Activated gamma-delta T cell (primary cell): ENCODE measurements around the gene RBM8A.

ENCODE experiments used
- DNase-seq: peaks from one replicate; lab custom pipeline; 2025; lab: John Stamatoyannopoulos, UW
- total RNA-seq, 2 donors: gene quantifications; one replicate each; lab custom pipeline; 2026; lab: John Stamatoyannopoulos, UW

The RBM8A gene
- total RNA-seq, result 70.5 to 80.5 reads per million in 2 donors

DNA sequence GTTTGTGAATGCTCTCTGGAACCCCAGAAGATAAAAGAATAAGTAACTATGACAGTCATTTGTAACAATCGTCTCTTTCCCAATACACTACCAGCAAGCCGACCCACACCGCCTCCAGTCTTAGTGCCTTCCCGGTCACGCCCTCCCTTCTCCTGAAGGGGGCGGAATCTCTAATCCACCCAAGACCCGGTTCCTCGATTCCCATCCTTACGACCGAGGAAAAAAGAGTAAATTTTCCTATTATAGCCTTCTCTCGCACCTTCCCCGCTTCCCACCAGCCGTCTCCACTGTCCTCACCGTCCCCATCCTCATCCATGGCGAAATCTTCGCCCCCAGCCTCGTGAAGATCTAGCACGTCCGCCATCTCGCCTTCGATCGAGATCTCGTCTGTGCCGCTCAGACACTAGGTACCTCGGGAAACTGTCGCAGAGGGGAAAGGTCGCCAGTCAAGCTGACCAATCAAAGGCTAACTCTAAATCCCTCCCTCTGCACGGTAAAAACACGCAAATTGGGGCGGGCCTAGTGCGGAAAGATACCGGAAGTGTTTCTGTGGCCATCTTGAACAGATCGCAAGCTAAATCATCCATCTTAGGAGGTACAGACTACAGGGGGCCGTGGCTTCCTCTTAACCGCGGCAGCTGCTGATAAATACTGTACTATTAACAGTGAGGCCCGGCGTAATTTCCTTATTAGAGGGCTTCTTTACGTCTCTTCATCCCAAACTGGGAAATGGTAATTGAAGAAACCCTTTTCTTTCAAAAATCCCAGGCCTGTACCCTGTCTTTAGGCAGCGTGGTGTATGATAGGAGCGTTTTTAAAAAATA lies at the start of gene RBM8A:
RBM8A (minus strand) TSS at position 422 of the 824 bp plus-strand sequence; CDS start at position 364, 58 bp downstream.
- no peak for DNase-seq

DNA sequence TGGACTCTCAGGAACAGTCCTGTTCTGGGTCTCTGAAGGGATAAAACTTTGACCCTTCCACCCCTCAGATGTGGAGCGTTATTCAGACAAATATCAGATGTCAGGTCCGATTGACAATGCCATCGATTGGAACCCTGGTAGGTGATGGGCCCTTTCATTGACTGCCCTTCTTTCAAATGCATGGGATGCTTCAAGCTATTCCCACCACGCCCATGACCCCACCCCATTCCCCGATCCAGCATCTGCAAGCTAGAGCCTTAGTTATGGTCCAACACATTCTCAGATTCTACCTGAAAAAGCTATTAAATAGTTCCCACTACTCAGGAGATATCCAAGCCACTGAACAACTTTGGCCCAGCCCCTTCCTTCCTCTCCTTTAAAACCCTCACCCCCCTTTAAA lies 49.7 kb upstream of the RBM8A start:
- no peak for DNase-seq

DNA sequence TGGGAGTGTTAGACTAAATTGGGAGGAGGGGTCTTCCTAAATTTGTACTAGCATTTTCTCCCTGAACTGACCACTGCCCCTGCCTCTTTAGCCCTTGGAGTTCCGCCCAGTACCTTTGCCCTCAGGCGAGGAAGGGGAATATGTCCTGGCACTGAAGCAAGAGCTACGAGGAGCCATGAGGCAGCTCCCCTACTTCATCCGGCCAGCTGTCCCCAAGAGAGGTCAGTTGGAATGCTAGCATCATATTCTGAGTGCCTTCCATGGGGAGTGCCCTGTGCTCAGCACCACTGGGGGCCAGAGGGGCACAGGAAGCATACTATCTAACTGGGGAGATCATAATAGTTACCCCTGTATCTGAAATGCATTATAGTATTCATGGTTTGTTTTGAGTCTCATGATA lies 47.9 kb upstream of the RBM8A start:
- no peak for DNase-seq

DNA sequence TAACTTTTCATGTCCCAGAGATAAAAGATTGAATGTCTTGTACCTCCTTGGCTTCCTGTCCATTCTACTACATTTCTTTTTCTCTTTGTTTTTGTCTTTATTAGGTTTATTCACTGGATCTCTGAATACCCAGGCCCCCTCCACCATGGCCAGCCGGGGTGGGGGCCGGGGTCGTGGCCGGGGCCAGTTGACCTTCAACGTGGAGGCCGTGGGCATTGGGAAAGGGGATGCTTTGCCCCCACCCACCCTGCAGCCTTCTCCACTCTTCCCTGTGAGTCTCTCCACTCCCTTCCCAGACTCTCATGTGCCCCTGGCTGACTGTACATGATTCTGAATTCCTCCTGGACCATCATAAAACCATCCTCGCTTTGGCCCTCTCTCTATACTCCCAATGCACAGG lies 47.4 kb upstream of the RBM8A start:
- DNase-seq, result no peak

DNA sequence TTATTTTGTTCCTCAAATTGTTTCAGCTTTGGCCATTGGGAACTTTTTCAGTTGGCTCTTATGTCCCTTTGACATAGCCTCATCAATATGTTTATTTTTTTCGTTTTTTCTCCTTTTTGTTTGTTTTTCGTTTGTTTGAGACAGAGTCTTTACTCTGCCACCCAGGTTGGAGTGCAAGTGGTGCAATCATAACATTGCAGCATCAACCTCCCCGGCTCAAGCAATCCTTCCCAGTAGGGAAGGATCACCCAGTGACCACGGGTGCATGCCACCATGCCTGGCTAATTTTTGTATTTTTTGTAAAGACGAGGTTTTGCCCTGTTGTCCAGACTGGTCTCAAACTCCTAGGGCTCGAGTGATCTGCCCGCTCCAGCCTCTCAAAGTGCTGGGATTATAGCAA lies 45.3 kb upstream of the RBM8A start:
- DNase-seq, result no peak

DNA sequence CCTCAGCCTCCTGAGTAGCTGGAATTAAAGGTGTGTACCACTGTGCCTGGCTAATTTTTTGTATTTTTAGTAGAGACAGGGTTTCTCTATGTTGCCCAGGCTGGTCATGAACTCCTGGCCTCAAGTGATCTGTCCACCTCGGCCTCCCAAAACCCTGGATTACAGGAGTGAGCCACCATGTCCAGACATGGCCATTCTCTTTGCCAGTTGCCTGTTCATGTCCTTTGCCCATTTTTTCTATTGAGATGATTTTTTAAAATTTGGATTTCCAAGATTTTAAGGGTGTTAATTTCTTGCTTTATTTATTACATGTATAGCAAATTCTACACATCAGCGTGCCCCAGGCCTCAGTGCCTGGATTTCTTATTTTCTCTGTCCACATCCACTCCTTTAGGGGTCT lies 40.0 kb upstream of the RBM8A start:
- DNase-seq, result no peak

DNA sequence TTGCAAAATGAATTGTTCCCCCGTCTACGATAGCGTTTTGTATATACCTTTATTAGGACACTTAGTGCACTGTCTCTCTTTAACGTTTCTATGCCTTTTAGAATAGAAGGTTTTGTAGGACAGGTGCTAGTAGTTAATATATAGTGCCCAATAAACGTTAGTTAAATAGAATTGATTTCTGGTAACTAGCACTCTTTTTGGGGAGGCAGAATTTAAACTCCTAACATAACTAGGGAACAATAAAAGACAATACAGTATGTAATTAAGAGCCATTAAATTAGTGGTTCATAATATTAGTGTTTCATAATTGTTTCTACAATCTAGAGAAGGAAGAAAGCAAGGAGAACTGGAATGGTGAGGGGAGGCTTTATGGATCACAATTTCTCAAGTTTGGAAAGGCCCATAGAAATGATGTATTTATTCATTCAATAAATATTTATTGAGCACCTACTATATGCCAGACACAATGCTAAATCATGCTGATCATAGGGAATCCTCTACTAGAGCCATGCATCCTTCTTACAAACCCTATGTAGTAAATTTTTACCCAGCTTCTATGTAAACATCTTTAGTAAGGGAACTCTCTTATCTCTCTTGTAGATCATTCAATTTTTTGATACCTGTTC lies 37.9 kb upstream of the RBM8A start:
- no peak for DNase-seq

DNA sequence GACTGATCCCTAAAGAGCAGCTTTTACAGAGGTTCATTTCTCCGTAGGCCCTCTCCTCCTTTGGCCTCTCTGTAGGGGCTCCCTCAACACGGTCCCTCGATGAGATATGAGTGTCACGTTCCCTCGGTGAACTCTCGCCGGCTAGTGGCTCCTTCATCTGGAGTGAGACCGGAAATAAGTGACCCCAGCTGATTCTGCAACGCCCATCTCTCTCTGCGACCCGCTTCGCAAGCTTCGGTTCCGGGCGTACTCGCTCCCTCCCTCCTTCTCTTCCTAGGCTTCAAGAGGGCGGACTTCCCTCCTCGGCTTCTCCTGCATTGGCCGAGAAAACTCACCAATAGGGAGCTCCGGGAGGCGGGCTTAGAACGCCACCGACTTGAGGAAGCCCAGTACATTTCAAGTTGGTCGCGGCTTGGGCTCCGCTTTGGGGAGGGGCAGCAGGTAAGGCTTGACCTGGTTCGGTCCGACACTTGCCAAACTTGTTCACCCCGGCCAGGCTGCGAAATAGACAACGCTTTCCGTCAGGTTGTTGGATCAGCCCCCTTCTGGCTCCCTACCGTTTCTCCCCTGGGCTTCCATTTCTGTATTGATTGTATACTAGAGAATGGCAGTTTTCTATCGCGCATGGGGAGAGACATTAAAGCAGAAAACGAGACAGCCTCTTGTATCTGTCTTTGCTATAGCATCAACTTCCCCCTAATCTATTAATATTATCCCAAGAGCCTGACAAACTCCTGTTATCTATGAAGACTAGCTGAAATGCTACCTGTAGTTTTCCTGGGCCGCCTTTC lies 37.2 kb upstream of the RBM8A start, which contains the start of the genes ANKRD34A and POLR3GL:
ANKRD34A (minus strand) TSS at position 248 of the 791 bp plus-strand sequence. CDS start 2,816 bp downstream, outside the sequence.
POLR3GL (plus strand) TSS at position 363 of the 791 bp plus-strand sequence. CDS start 10,176 bp downstream, outside the sequence.
- peak; percentile 39 for DNase-seq

DNA sequence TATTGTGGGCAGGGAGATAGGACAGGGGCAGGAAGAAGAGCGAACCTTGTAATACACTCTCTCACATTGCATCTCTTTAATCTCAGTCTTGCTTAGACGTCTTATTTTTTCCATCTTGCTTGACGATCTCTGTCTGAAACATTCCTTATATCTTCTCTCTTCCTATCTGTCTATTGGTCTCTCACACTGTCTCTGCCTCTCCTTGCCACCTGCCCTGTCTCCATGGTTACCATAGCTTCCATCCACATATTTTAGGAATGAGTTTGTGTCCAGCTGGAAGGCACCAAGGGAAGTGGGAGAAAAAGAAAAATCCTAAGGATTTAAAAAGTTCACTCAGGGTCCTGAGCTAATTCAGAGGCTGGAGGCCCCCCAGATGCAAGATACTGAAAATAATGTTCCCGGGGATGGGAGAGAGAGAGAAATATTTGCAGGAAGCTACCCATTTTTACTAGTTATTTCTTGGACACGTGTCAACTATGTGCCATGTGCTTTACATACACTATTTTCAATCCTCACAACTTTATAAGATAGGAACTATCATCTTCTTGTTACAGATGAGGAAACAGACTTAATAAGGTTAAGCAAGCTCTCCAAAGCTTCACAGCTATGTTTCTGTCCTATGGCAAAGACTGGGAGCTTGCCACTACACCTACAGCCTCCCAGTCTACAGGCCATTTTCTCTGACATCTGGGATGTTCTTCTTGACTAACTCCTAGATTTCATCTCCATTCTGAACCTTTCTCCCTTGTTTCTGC lies 36.2 kb upstream of the RBM8A start:
- DNase-seq, result no peak

DNA sequence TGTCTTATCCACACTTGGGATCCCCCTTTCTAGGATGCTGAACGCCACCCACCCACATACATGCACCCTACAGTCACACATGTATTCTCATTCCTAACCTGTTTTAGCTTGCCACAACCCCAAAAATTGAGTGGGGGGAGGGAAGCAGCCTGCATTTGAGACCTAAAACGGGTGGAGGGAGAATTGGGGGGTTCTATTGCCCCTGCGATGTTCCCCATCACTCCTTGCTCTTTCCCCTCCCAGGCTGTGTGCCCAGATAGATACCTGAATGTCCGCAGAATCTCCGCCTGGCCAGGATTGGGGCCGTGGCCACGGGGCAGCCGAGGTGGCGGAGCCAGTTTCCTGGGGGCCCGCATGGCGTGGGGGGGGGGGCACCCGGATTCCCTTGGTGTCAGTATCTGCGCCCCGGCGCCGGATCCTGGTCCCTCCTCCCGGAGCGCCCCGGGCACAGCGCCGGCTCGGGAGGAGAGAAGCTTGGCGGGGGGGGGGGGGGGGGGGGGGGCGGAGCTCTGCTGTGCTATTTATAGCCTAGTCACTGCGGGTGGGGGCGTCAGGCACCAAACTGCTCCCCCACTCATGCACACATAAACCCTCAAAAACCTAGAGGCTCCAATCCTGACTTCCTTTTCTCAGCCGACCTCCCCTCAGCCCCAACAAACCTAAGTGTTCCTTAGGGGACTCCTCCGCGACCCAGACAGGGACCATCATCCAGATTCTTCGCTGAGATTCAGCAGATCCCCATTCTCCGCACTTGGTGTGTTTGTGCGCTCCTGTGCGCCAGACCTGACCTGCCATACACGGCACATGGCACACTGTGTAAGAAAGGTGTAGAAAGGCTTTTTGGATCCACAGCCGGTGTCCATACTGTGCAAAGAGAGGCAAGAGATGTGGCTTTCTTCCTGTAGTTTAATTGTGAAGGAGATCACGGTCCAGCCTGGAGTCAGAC lies 35.1 kb upstream of the RBM8A start:
- peak; percentile 36 for DNase-seq

DNA sequence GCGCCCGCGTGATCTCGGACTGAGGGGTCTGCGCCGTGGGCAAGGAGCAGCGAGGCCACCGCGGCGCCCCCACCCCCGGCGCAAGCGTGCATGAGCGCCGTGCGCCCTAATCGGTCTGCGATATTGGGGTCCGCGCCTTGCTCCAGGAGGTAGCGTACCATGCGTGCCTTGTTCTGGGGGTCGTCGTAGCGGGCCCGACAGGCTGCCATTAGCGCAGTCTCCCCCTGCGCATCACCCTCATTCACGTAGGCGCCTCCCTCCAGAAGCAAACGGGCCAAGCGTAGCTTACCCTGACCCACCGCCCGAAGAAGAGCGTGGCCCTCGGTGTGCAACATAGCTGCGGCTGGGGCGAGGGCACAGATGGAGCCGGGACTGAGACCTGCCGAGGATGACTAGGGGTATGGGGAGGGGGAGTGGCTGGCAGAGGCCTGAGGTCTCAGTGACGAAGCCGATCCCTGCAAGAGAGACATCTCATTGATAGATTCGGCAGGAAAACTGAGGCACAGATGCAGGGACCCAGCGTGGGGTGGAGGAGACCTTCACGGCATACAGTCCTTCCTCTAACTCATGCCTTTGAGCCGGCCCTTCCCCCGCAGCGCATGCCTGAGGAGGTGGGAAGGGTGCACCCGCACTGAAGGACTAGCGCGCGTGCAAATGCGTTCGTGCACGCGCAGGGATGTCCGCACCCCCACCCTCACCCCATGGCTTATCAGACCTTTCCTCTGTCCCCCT lies 34.3 kb upstream of the RBM8A start:
- DNase-seq, result no peak

DNA sequence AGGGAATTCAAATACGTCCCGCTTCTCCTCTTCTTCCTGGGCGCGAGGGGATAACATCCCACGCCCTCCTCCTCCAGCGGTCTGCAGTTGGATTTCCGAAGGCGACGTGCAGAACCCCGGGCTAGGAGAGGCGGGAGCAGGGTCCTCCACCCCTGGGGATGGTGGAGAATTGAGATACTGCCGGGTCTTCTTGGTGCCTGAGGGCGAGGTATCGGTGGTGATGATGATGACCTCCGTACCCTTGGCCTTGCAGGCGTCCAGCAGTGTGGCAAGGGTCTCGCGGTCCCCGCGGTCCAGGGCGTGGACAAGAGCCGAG lies 33.8 kb upstream of the RBM8A start:
- DNase-seq, result no peak

DNA sequence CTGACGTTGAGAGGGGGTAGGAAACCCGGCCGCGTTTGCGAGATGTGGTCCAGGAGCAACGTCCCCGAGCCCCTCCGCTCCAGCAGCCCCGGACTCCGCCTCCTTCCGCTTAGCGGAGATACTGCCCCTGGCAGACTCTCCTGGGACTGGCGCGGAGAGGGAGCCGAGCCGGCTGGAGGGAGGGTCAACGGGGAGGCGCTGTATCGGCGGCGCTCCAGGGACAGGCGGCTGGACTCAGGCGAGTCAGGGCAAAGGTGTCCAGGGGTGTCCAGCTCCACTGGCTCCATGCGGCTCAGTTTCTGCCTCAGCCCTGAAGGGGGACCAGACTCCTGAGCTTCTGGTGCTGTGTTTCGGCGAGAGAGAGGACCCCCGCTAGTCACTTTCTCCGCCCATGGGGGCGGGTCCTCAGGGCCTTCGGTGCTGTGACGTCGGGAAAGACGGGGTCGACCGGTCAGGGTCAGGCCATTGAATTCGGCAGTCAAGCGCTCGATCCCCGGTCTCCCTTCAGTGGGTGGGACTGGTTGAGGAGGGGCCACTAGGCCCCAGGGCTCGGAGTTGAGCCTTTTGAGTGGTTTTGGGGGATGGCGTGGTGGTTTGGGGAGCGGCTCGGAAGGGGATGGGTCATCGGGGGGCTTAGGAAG lies 33.3 kb upstream of the RBM8A start:
- peak; percentile 36 for DNase-seq

DNA sequence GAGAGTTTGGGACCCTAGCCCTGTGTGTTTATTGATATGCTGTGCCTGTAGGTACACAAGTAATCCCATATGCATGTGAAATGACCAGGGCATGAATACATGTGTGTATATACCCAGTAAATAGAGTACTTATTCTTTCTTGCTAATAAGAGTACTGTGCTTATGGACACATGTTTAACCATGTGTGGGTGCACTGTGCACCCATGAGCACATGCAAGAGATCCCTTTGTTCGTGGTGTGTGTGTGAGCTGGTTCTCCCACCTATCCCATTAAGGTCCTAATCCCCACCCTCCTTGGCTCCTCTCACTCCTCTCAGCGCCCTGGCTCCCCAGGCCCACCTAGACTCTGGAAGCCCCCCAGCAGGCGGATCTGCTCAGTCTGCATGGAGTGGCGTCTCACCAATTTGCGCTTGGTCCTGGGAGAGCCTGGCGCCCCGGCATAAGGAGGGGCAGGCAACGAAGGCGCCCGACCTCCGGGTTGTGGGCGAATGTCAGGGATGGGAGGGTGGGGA lies 32.7 kb upstream of the RBM8A start:
- DNase-seq, result no peak

DNA sequence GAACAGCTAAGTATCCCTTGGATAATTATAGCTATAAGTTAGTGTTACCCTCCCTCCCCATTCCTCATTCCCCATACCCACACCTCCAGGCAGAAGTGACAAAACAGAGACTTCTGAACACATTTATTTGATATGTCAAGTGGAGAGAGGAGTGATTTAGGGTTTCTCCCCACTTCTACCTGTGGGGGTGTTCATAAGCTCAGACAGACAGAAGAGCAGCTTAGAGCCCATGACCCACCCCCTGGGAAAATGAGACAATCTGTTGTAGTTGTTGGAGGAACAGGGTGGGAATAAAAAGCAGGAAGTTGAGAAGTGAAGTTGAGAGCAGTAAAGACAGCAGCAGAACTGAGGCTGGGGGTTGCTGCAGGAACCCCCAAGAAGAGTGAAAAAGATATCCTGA lies 32.0 kb upstream of the RBM8A start:
- DNase-seq, result no peak

DNA sequence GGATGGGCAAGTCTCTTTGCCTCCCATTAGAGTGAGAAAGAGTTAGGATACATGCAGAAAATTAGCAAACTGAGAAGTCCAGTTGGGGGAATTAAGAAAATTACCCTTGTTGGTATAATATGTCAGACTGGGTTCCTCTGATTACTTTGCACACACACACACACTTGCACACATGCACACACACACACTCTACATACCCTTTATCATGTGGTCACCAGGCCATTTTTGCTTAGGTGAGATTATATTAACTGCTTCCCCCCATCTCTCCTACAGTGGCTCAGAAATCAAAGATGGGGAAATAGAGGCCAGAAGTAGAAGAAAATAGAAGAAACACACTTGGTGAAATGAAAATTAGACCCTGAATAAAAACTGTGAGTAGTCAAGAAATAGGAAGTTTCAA lies 31.4 kb upstream of the RBM8A start:
- no peak for DNase-seq

DNA sequence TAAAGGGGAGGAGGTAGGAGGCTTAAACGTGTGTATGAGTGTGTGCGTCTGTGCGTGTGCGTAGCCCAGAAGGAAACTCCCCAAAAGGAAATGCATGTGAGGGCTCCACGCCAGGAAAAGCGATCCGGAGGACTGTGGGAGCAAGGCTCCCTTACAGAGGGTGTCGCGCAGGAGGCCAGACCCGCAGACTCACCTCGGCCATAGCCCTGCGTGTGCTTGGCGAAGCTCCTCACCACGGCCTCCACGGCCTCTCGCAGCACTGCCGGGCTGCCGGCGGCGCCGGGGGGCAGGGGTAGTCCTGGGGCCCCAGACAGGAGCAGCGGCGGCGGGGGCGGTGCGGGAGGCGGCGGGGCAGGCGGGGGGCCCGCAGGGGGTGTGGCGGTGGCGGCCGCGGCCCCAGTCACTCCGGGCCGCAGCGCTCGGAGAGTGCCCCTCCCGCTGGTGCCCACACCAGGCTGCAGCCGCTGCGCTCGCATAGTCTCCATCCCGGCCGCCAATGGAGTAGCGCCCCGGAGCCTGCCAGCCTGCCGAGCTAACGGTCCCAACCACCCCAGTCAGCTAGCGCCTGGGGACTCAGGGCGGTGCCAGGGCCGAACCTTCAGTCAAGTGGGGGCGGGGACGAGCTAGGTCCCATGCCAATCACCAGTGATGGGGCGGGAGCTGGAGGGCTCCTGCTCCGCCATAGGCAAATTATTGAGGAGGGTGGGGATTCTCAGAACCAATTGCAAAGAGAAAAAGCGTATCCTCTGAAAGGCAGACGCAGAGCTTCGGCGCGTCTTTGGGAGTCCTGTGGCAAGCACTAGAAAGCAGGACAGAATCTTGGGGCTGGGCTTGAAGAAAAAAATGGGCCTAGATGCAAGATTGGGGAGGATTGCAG lies 30.4 kb upstream of the RBM8A start, which contains the start of gene LIX1L:
LIX1L (minus strand) TSS at position 575 of the 877 bp plus-strand sequence; CDS start at position 485, 90 bp downstream.
- DNase-seq, result peak; percentile 85
